IMR-90 (cell line): ENCODE data around the gene ZCCHC3.

Experiments
- BHLHE40 ChIP-seq: fragments of 150-350 bp; IDR thresholded peaks from 2 replicates; pipeline ENCODE4 v1.6.1; 2016; ENCODE audit warnings: mild to moderate bottlenecking, low read depth, low read length
- CEBPB ChIP-seq: IDR thresholded peaks from 2 replicates; pipeline ENCODE4 v1.6.1; 2012; ENCODE audit warnings: low read depth, low read length, improper control_type of control experiment
- CHD1 ChIP-seq: IDR thresholded peaks from 2 replicates; pipeline ENCODE4 v1.6.1; 2012; ENCODE audit warnings: low read depth, low read length, improper control_type of control experiment
- CTCF ChIP-seq: conservative IDR thresholded peaks from 2 replicates; pipeline ENCODE4 v1.5.1; 2012; ENCODE audit warnings: mild to moderate bottlenecking, low read depth, low read length, improper control_type of control experiment
- FOS ChIP-seq: fragments of 150-350 bp; IDR thresholded peaks from 2 replicates; pipeline ENCODE4 v1.6.1; 2016; ENCODE audit warnings: low read depth, low read length
- MAZ ChIP-seq: IDR thresholded peaks from 2 replicates; pipeline ENCODE4 v1.6.1; 2012; ENCODE audit warnings: low read depth, mild to moderate bottlenecking, low read length, improper control_type of control experiment, moderate library complexity, borderline replicate concordance
- NFE2L2 ChIP-seq: fragments of 150-350 bp; IDR thresholded peaks from 2 replicates; pipeline ENCODE4 v1.6.1; 2016; ENCODE audit warnings: low read depth, mild to moderate bottlenecking, low read length
- POLR2A ChIP-seq: IDR thresholded peaks from 2 replicates; pipeline ENCODE4 v1.6.1; 2012; ENCODE audit warnings: mild to moderate bottlenecking, low read depth, low read length
- RCOR1 ChIP-seq: IDR thresholded peaks from 2 replicates; pipeline ENCODE4 v1.6.1; 2012; ENCODE audit warnings: mild to moderate bottlenecking, low read length, improper control_type of control experiment; ENCODE audit not compliant: insufficient replicate concordance
- RFX5 ChIP-seq: IDR thresholded peaks from 2 replicates; pipeline ENCODE4 v1.8.0; 2012; ENCODE audit warnings: low read depth, mild to moderate bottlenecking, low read length, moderate library complexity
- SMC3 ChIP-seq: fragments of 150-350 bp; IDR thresholded peaks from 2 replicates; pipeline ENCODE4 v1.6.1; 2016; ENCODE audit warnings: low read depth, mild to moderate bottlenecking, antibody characterized with exemption, low read length, moderate library complexity
- USF2 ChIP-seq: fragments of 150-350 bp; IDR thresholded peaks from 2 replicates; pipeline ENCODE4 v1.6.1; 2017; ENCODE audit warnings: mild to moderate bottlenecking, antibody characterized with exemption, low read length, low read depth

- TF ChIP-seq CTCF (no peak), CHD1 (no peak), RFX5 (no peak), USF2 (no peak), NFE2L2 (no peak), POLR2A (no peak), BHLHE40 (no peak), FOS (no peak), SMC3 (no peak), RCOR1 (no peak), MAZ (no peak), CEBPB (peak; percentile 61)
Measured at GRCh38 chr20:312067-312466, 14.7 kb downstream of the ZCCHC3 start.
